Activated CD8-positive, alpha-beta memory T cell treated with anti-CD3 and anti-CD28 coated beads, Interleukin-2, amount 50 U/mL, for 1 hour (primary cell): ENCODE data around the gene GTF3C2.
A peak's percentile ranks its signal among the peaks of the same experiment; 100 is the strongest.

ENCODE experiments used
- DNase-seq: peaks from one replicate; pipeline ENCODE4 v3.0.0-alpha.2; 2020; ENCODE audit errors: extremely low read depth

Gene GTF3C2

GRCh38 chr2:27356382-27357181 is at the start of gene GTF3C2:
GTF3C2 (minus strand) TSS chr2:27356764; CDS start chr2:27343554, 13,210 bp downstream.
- DNase-seq, result peak; percentile 87

GRCh38 chr2:27400348-27401135 is 44.0 kb upstream of the GTF3C2 start:
- no peak for DNase-seq

- no peak for DNase-seq
Measured at GRCh38 chr2:27398962-27399361, 42.4 kb upstream of the GTF3C2 start.

GRCh38 chr2:27393225-27393624 is 36.7 kb upstream of the GTF3C2 start:
- no peak for DNase-seq

- DNase-seq, result no peak
Measured at GRCh38 chr2:27390822-27391679, 34.5 kb upstream of the GTF3C2 start.

GRCh38 chr2:27381577-27382181 is 25.1 kb upstream of the GTF3C2 start:
- no peak for DNase-seq

- DNase-seq, result peak; percentile 67
Measured at GRCh38 chr2:27380626-27381545, 24.3 kb upstream of the GTF3C2 start, which contains the start of gene ZNF513. ZNF513 (minus strand) TSS chr2:27380734; CDS start chr2:27380526, 208 bp downstream.

GRCh38 chr2:27379836-27380625 is 23.5 kb upstream of the GTF3C2 start:
- DNase-seq, result no peak

- no peak for DNase-seq
Measured at GRCh38 chr2:27379383-27379835, 22.8 kb upstream of the GTF3C2 start.

GRCh38 chr2:27378809-27379290 is 22.3 kb upstream of the GTF3C2 start:
- no peak for DNase-seq

- no peak for DNase-seq
Measured at GRCh38 chr2:27378096-27378808, 21.7 kb upstream of the GTF3C2 start.

- no peak for DNase-seq
Measured at GRCh38 chr2:27377618-27378095, 21.1 kb upstream of the GTF3C2 start.

GRCh38 chr2:27376866-27377617 is 20.5 kb upstream of the GTF3C2 start:
- no peak for DNase-seq

- no peak for DNase-seq
Measured at GRCh38 chr2:27376151-27376865, 19.7 kb upstream of the GTF3C2 start.

- no peak for DNase-seq
Measured at GRCh38 chr2:27375513-27376099, 19.0 kb upstream of the GTF3C2 start.

GRCh38 chr2:27373567-27373966 is 17.0 kb upstream of the GTF3C2 start:
- DNase-seq, result no peak

- no peak for DNase-seq
Measured at GRCh38 chr2:27372937-27373336, 16.4 kb upstream of the GTF3C2 start.
